ENCODE results near the gene GTF2F2.
"Not testable (repeated sequence)": the region's sequence is repeated elsewhere in the genome, so short reads cannot be mapped to it uniquely, and the experiment has no call there.

DNA sequence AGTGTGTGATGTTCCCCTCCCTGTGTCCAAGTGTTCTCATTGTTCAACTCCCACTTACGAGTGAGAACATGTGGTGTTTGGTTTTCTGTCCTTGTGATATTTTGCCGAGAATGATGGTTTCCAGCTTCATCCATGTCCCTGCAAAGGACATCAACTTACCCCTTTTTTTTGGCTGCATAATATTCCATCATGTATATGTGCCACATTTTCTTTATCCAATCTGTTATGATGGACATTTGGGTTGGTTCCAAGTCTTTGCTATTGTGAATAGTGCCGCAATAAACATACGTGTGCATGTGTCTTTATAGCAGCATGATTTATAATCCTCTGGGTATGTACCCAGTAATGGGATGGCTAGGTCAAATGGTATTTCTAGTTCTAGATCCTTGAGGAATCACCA is 68.8 kb downstream of the GTF2F2 start:
- TF ChIP-seq, protein P1, sequence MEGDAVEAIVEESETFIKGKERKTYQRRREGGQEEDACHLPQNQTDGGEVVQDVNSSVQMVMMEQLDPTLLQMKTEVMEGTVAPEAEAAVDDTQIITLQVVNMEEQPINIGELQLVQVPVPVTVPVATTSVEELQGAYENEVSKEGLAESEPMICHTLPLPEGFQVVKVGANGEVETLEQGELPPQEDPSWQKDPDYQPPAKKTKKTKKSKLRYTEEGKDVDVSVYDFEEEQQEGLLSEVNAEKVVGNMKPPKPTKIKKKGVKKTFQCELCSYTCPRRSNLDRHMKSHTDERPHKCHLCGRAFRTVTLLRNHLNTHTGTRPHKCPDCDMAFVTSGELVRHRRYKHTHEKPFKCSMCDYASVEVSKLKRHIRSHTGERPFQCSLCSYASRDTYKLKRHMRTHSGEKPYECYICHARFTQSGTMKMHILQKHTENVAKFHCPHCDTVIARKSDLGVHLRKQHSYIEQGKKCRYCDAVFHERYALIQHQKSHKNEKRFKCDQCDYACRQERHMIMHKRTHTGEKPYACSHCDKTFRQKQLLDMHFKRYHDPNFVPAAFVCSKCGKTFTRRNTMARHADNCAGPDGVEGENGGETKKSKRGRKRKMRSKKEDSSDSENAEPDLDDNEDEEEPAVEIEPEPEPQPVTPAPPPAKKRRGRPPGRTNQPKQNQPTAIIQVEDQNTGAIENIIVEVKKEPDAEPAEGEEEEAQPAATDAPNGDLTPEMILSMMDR (conservative IDR thresholded peaks at IDR 0.05; ENCODE audit: low read depth in 2 of 2) = not testable (repeated sequence)
- TF ChIP-seq, protein P2, sequence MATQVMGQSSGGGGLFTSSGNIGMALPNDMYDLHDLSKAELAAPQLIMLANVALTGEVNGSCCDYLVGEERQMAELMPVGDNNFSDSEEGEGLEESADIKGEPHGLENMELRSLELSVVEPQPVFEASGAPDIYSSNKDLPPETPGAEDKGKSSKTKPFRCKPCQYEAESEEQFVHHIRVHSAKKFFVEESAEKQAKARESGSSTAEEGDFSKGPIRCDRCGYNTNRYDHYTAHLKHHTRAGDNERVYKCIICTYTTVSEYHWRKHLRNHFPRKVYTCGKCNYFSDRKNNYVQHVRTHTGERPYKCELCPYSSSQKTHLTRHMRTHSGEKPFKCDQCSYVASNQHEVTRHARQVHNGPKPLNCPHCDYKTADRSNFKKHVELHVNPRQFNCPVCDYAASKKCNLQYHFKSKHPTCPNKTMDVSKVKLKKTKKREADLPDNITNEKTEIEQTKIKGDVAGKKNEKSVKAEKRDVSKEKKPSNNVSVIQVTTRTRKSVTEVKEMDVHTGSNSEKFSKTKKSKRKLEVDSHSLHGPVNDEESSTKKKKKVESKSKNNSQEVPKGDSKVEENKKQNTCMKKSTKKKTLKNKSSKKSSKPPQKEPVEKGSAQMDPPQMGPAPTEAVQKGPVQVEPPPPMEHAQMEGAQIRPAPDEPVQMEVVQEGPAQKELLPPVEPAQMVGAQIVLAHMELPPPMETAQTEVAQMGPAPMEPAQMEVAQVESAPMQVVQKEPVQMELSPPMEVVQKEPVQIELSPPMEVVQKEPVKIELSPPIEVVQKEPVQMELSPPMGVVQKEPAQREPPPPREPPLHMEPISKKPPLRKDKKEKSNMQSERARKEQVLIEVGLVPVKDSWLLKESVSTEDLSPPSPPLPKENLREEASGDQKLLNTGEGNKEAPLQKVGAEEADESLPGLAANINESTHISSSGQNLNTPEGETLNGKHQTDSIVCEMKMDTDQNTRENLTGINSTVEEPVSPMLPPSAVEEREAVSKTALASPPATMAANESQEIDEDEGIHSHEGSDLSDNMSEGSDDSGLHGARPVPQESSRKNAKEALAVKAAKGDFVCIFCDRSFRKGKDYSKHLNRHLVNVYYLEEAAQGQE (IDR thresholded peaks at IDR 0.05; ENCODE audit: unreplicated experiment) = not testable (repeated sequence)
- TF ChIP-seq STAT1 (IDR thresholded peaks at IDR 0.05; ENCODE audit: unreplicated experiment) = not testable (repeated sequence)

All from GM23338 (cell line).